HG03558 (cell line): ENCODE data around the gene MYL6B.
A peak's percentile ranks its signal among the peaks of the same experiment; 100 is the strongest.

Source experiments
- ATAC-seq: cut with Tn5 transposase; IDR thresholded peaks from one replicate; pipeline ENCODE4 v1.9.1; 2021; ENCODE audit warnings: moderate number of reproducible peaks; ENCODE audit not compliant: unreplicated experiment; ENCODE audit errors: extremely low read depth

The MYL6B gene

DNA sequence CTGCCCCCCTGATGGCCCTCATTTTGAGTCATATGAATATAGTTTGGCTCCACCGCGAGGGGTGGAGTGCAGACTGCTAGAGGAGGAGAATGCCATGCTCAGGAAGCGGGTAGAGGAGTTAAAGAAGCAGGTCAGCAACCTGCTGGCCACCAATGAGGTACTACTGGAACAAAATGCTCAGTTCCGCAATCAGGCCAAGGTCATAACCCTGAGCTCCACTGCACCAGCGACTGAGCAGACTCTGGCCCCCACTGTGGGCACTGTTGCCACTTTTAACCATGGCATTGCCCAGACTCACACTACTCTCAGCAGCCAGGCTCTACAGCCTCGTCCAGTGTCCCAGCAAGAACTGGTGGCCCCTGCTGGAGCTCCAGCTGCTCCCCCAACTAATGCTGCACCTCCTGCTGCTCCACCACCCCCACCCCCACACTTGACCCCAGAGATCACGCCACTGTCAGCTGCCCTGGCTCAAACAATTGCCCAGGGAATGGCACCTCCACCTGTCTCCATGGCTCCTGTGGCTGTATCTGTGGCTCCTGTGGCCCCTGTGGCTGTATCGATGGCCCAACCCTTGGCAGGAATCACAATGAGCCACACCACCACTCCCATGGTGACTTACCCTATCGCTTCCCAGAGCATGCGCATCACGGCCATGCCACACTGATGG is 31.1 kb upstream of the MYL6B start:
- no peak for ATAC-seq

DNA sequence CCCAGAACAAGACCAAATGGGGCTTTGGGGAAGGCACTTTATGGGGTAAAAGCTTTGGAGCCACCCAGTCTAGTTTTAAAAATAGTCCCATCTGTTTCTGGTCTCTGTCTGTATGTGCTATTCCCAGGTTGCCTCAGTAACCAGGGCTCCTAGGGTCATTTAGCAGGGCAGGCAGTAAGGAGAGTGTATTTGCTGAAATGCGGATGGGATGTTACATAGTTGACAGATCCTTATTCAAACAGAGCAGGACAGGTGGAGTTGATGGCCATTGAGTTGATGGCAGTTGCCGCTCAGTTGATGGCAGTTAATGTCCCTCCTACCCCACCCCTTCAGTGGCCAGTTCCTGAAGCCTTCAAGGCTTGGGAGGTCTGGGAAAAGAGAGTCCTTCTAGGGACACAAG is 29.8 kb upstream of the MYL6B start:
- ATAC-seq, result no peak

DNA sequence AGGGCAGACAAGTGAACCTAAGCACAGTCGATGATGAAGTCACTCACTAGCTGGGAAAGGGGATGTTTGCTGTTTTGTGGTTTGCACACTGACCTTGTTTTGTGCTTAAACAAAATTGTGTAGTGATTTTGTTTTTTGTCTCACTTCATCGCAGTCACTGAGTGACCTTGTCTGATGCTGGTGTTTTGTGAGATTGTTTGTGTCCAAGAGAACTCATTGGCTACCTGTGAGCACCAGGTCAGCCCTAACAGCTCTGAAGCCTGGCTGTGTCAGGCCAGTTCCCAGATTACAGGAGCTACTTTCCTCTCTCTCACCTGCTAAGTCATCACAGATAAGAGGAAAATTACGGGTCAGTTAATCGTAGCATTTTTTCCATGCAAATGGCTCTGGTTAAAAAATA is 28.3 kb upstream of the MYL6B start:
- no peak for ATAC-seq

GRCh38 chr12:56126732-56127239 is 25.6 kb upstream of the MYL6B start:
- no peak for ATAC-seq

- ATAC-seq, result no peak
Measured at GRCh38 chr12:56127485-56127887, 24.9 kb upstream of the MYL6B start.

GRCh38 chr12:56127888-56128669 is 24.3 kb upstream of the MYL6B start, which contains the start of gene ESYT1:
ESYT1 (plus strand) TSS chr12:56128267; CDS start chr12:56128320, 53 bp downstream.
- peak; percentile 56 for ATAC-seq

- no peak for ATAC-seq
Measured at GRCh38 chr12:56128670-56129205, 23.6 kb upstream of the MYL6B start.

GRCh38 chr12:56129206-56129941 is 23.0 kb upstream of the MYL6B start:
- ATAC-seq, result no peak

DNA sequence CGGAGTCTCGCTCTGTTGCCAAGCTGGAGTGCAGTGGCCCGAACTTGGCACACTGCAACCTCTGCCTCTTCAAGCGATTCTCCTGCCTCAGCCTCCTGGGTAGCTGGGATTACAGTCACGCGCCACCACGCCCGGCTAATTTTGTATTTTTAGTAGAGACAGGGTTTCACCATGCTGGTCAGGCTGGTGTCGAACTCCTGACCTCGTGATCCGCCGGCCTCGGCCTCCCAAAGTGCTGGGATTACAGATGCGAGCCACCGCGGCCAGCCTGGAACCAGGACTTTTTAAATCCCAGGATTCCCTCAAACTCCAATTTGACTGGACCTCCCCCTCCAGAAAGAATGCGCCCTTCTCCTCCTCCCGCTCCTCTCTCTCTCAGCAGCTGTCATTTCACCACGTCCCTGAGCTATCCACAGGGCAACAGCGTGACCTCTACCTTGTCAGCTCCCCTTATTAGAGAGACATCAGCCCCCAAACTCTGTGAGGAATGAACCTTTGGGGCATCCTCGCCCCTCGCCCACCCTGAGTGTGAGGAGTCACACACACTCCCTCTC is 22.4 kb upstream of the MYL6B start:
- ATAC-seq, result no peak

GRCh38 chr12:56130876-56131275 is 21.5 kb upstream of the MYL6B start:
- ATAC-seq, result no peak

DNA sequence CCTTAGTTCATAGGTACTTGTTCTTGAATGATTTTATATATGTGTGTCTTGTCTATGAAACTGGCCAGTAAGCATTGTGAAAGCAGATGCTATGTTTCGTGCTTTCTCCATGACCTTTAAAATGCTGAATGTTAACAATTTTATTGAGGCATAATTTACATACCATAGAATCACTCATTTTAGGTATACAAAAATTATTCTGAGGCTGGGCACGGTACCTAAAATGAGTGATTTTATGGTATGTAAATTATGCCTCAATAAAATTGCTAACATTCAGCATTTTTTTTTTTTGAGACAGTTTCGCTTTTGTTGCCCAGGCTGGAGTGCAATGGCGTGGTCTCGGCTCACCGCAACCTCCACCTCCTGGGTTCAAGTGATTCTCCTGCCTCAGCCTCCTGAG is 17.5 kb upstream of the MYL6B start:
- ATAC-seq, result no peak

DNA sequence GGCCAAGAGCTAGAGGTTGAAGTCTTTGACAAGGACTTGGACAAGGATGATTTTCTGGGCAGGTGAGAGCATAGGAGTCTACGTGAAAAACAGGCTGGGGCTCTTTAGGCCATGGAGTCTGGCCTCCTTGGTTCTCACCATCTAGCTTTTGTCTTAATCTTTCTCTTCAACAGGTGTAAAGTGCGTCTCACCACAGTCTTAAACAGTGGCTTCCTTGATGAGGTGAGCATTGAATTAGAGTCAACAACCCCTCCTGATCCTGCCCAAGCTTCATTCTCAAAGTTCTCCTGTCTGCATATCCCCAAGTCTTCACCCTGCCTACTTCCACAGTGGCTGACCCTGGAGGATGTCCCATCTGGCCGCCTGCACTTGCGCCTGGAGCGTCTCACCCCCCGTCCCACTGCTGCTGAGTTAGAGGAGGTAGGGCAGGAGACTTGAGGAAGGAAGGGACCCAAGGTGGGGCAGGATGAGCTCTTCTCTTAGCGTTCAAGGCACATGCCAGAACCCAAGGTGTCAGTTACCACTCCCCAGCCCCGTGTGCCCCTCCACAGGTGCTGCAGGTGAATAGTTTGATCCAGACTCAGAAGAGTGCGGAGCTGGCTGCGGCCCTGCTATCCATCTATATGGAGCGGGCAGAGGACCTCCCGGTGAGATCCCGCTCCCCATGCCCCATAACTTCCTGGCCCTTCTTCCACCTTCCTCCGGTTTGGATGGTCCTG is 14.4 kb upstream of the MYL6B start:
- no peak for ATAC-seq

DNA sequence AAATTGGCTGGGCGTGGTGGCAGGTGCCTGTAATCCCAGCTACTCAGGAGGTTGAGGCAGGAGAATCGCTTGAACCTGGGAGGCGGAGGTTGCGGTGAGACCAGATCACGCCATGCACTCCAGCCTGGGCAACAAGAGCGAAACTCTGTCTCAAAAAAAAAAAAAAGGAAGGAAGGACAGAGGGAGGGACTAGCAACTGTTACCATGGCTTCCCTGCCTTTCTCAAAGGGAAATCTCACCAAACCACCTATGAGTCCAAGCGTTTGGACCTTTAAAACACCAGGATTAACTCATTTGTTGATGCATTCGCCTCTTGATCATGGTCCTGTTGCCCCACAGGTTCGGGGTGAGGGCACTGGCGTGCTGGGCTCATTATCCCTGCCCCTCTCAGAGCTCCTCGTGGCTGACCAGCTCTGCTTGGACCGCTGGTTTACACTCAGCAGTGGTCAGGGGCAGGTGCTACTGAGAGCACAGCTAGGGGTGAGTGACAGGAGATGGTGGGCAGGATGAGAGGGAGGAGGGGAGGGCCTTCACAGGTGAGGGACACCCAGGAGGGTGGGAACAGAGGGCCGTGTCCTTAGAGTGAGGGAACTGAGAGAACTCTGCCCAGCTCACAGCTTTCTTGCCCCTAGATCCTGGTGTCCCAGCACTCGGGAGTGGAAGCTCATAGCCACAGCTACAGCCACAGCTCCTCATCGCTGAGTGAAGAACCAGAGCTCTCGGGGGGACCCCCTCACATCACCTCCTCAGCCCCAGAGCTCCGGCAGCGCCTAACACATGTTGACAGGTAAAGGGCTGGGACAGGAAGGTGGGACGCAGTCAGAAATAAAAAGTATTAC is 10.2 kb upstream of the MYL6B start:
- ATAC-seq, result no peak

DNA sequence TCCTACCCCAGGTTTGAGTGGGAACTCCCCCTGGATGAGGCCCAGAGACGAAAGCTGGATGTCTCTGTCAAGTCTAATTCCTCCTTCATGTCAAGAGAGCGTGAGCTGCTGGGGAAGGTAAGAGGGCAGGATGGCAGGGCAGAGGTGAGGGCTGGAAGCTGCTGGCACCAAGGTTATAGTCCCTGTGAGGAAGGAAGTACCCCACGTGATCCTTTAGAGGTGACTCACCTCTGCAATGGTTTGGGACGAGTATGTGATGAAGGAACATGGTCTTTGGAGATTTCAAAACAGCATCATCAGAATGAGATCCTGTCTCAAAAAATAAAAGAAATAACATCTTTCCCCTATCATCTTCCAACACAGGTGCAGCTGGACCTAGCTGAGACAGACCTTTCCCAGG is 9.2 kb upstream of the MYL6B start:
- ATAC-seq, result no peak

- ATAC-seq, result no peak
Measured at GRCh38 chr12:56143870-56144269, 8.5 kb upstream of the MYL6B start.

- ATAC-seq, result no peak
Measured at GRCh38 chr12:56145217-56145616, 7.2 kb upstream of the MYL6B start.

DNA sequence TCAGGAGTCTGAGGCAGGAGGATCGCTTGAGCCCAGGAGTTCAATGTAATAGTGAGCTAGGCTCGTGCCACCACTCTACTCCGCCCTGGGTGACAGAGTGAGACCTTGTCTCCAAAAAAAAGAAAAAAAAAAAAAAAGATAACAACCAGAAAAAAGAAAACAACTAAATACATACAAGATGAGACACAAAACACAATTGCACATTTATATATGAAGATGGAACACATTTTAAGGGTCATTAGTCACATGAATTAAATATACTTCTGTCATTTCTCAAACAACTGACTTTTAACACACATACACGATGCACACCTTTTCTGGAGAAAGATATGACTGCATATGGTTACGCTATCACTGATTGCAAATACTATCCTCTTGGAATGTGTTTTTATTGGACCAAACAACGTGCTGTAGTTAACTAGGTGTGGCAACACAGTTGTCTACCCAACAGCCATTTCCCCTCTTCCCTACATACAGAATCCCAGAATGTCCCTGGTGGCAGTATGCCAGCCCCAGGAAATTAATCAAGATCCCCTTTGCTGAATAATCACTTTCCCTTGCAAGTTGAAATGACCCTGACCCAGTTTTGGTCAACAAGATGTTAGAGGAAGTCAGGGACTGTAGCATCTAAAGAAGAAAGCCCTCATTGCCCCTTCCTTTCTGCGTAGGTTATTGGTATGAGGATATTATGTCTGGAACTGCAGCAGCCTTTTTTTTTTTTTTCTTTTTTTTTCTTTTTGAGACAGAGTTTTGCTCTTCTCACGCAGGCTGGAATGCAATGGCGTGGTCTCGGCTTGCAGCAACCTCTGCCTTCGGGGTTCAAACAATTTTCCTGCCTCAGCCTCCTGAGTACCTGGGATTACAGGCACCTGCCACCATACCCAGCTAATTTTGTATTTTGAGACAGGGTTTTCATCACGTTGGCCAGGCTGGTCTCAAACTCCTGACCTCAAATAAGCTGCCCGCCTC is 5.6 kb upstream of the MYL6B start:
- ATAC-seq, result no peak

DNA sequence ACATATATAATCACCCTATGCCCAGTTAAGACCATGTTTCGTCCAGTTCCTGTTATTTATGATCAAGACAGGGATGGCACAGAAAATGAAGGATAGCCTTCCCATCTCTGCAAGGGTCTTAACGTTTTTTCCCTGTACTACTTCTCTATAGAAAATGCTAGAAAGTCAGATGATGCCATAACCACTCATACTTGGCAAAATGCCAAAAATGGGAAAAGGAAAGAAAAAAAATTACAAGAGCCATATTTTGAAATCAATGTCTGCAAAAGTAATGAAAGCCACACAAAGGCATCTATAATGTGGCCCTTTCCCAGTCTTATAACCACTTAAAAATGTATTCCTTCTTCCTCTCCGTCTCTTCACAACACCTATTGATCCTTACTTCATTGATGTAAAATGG is 1.8 kb upstream of the MYL6B start:
- no peak for ATAC-seq
